Measurements from ENCODE around the gene GPR137. TPM values are rescaled to one million over a fixed set of nuclear protein-coding genes. Genes with fewer than 3 reads are reported as not detected.

Gene GPR137
- total RNA-seq, 1 experiment from 2014 or later: 33.3 TPM

DNA sequence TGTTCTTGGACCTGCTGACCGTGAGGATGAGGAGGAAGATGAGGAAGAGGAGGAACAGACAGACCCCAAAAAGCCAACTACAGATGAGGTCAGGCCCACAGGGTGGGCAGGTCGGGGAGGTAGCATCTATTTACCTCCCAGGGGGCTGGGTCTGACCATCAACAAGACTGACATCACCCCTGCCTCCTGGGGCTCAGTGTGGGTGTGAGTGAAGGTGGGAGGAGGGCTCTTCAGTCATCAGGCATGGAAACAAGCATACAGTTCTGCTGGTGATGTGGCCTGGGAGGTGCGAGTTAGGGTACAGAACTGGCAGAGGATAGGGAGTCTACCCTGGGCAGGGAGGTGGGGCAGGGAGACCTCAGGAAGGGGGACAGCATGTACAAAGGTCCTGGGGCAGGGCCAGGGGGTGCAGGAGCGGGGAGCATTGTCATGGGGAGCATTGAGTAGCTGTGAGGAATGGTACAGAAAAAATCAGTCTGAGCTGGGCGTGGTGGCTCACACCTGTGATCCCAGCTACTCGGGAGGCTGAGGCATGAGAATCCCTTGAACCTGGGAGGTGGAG is 25.4 kb upstream of the GPR137 start:
- Mint-ChIP-seq H3K4me1 (ENCODE audit: low read depth, unreplicated experiment) (no peaks in the 10 kb centered on the region), H3K27ac (ENCODE audit: unreplicated experiment) (no peak overlapping the region), H3K9me3 (ENCODE audit: low read depth, unreplicated experiment) (no peaks in the 10 kb centered on the region), H3K36me3 (ENCODE audit: insufficient read depth, unreplicated experiment) (peaks cover 30% of the 10 kb centered on the region), H3K4me3 (ENCODE audit: low read depth, unreplicated experiment) (no peak overlapping the region), H3K27me3 (ENCODE audit: unreplicated experiment) (no peaks in the 10 kb centered on the region)
- TF ChIP-seq, protein P1, sequence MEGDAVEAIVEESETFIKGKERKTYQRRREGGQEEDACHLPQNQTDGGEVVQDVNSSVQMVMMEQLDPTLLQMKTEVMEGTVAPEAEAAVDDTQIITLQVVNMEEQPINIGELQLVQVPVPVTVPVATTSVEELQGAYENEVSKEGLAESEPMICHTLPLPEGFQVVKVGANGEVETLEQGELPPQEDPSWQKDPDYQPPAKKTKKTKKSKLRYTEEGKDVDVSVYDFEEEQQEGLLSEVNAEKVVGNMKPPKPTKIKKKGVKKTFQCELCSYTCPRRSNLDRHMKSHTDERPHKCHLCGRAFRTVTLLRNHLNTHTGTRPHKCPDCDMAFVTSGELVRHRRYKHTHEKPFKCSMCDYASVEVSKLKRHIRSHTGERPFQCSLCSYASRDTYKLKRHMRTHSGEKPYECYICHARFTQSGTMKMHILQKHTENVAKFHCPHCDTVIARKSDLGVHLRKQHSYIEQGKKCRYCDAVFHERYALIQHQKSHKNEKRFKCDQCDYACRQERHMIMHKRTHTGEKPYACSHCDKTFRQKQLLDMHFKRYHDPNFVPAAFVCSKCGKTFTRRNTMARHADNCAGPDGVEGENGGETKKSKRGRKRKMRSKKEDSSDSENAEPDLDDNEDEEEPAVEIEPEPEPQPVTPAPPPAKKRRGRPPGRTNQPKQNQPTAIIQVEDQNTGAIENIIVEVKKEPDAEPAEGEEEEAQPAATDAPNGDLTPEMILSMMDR (IDR thresholded peaks at IDR 0.05; ENCODE audit: unreplicated experiment): no peak
- DNase-seq: no peak
- CTCF ChIA-PET: interaction anchor here (0.7 to 0.8 kb wide), 2 partner anchors 9 to 189 kb away, joined by 3 read pairs; no protein-coding TSS in a partner anchor
- no TSS peak for BruUV-seq (replicated peaks)
- intact Hi-C loops (cut with micrococcal nuclease; ENCODE audit: unreplicated experiment): no loop called here

- CTCF ChIA-PET: no interaction called here
- Mint-ChIP-seq H3K27ac (ENCODE audit: unreplicated experiment) (no peak overlapping the region), H3K9me3 (ENCODE audit: low read depth, unreplicated experiment) (no peaks in the 10 kb centered on the region), H3K4me1 (ENCODE audit: low read depth, unreplicated experiment) (no peaks in the 10 kb centered on the region), H3K36me3 (ENCODE audit: insufficient read depth, unreplicated experiment) (peaks cover 38% of the 10 kb centered on the region), H3K4me3 (ENCODE audit: low read depth, unreplicated experiment) (no peak overlapping the region), H3K27me3 (ENCODE audit: unreplicated experiment) (no peaks in the 10 kb centered on the region)
- no TSS peak for BruUV-seq (replicated peaks)
- TF ChIP-seq, protein P1 (IDR thresholded peaks at IDR 0.05; ENCODE audit: unreplicated experiment): no peak
- no peak for DNase-seq
- intact Hi-C loops (cut with micrococcal nuclease; ENCODE audit: unreplicated experiment): no loop called here
These were observed 24.0 kb upstream of the GPR137 start for GRCh38 chr11:64261556-64262080.

DNA sequence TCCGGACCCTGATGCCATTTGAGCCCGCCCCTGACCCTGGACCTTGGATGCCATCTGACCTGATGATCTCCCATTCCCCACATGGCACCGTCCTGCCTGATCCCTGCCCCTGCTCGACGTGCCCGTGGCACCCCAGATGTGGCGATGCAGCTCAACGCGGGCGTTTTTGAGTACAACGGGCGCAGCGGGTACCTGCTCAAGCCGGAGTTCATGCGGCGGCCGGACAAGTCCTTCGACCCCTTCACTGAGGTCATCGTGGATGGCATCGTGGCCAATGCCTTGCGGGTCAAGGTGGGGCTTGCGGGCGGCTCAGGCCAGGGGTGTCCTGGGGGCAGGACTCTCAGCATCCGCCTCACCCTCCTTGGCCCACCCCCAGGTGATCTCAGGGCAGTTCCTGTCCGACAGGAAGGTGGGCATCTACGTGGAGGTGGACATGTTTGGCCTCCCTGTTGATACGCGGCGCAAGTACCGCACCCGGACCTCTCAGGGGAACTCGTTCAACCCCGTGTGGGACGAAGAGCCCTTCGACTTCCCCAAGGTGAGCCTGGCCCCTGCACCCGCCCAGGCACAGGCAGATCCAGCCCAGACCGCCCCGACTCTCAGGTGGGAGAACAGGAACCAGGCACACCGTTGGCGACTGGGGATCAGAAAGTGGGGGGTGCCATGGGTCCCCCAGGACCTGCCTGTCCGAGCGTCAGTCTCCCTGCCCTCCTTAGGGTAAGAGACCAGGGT is 23.2 kb upstream of the GPR137 start:
- Mint-ChIP-seq H3K9me3 (ENCODE audit: low read depth, unreplicated experiment) (no peaks in the 10 kb centered on the region), H3K27me3 (ENCODE audit: unreplicated experiment) (no peaks in the 10 kb centered on the region), H3K36me3 (ENCODE audit: insufficient read depth, unreplicated experiment) (peaks cover 39% of the 10 kb centered on the region), H3K4me1 (ENCODE audit: low read depth, unreplicated experiment) (no peaks in the 10 kb centered on the region), H3K27ac (ENCODE audit: unreplicated experiment) (no peak overlapping the region), H3K4me3 (ENCODE audit: low read depth, unreplicated experiment) (no peak overlapping the region)
- intact Hi-C loops (cut with micrococcal nuclease; ENCODE audit: unreplicated experiment): no loop called here
- no TSS peak for BruUV-seq (replicated peaks)
- TF ChIP-seq, protein P1 (IDR thresholded peaks at IDR 0.05; ENCODE audit: unreplicated experiment): no peak
- CTCF ChIA-PET: interaction anchor here (1.0 kb wide), 1 partner anchor 41 kb away, joined by 3 read pairs; no protein-coding TSS in a partner anchor
- DNase-seq: no peak

- intact Hi-C loops (cut with micrococcal nuclease; ENCODE audit: unreplicated experiment): no loop called here
- Mint-ChIP-seq H3K27me3 (ENCODE audit: unreplicated experiment) (no peaks in the 10 kb centered on the region), H3K4me3 (ENCODE audit: low read depth, unreplicated experiment) (no peak overlapping the region), H3K4me1 (ENCODE audit: low read depth, unreplicated experiment) (peaks cover 7% of the 10 kb centered on the region), H3K9me3 (ENCODE audit: low read depth, unreplicated experiment) (no peaks in the 10 kb centered on the region), H3K27ac (ENCODE audit: unreplicated experiment) (no peak overlapping the region), H3K36me3 (ENCODE audit: insufficient read depth, unreplicated experiment) (peaks cover 44% of the 10 kb centered on the region)
- TF ChIP-seq, protein P1 (IDR thresholded peaks at IDR 0.05; ENCODE audit: unreplicated experiment): no peak
- no TSS peak for BruUV-seq (replicated peaks)
- DNase-seq: no peak
- CTCF ChIA-PET: interaction anchor here (1.0 kb wide), 1 partner anchor 41 kb away, joined by 3 read pairs; no protein-coding TSS in a partner anchor
These were observed 22.4 kb upstream of the GPR137 start for GRCh38 chr11:64263021-64263946.
